Muscle layer of colon (tissue), 2 donors: ENCODE results near the gene TMEM176A.
"Not testable (repeated sequence)": the region's sequence is repeated elsewhere in the genome, so short reads cannot be mapped to it uniquely, and the experiment has no call there.

ENCODE experiments used
- H3K27ac ChIP-seq: one replicate; pipeline ENCODE4 v1.7.0; 2013; ENCODE audit warnings: low read depth, mild to moderate bottlenecking, low read length, moderate library complexity
- H3K27me3 ChIP-seq, 2 donors: one replicate each; pipeline ENCODE4 v1.7.0; 2013; ENCODE audit warnings: low read length in 2 of 2, mild to moderate bottlenecking in 2 of 2; ENCODE audit not compliant: insufficient read depth in 2 of 2, control insufficient read depth in 1 of 2
- H3K36me3 ChIP-seq: one replicate; pipeline ENCODE4 v1.7.0; 2013; ENCODE audit warnings: mild to moderate bottlenecking, low read length; ENCODE audit not compliant: insufficient read depth
- H3K4me1 ChIP-seq: one replicate; pipeline ENCODE4 v1.7.0; 2013; ENCODE audit warnings: mild to moderate bottlenecking, low read length; ENCODE audit not compliant: insufficient read depth
- H3K4me3 ChIP-seq, 2 donors: one replicate each; pipeline ENCODE4 v1.7.0; 2013; ENCODE audit warnings: low read length in 2 of 2, low read depth in 1 of 2, mild to moderate bottlenecking in 1 of 2, moderate library complexity in 1 of 2
- H3K9ac ChIP-seq: one replicate; pipeline ENCODE4 v1.7.0; 2013; ENCODE audit warnings: low read length
- H3K9me3 ChIP-seq: one replicate; pipeline ENCODE4 v1.7.0; 2013; ENCODE audit warnings: mild to moderate bottlenecking, low read length
- donor health status: abdominal sarcoma.
- donor health status: Adenocarcinoma of cecum.

Gene TMEM176A

DNA sequence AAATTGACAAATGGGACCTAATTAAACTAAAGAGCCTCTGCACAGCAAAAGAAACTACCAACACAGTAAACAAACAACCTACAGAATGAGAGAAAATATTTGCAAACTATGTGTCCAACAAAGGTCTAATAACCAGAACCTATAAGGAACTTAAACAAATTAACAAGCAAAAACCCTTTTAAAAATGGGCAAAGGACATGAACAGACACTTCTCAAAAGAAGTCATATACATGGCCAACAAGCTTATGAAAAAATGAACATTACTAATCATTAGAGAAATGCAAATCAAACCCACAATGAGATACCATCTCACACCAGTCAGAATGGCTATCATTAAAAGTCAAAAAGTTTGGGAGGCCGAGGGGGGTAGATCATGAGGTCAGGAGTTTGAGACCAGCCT, 26.4 kb upstream of the TMEM176A start:
- H3K4me3 ChIP-seq, H3K4me1 ChIP-seq, H3K27ac ChIP-seq, H3K27me3 ChIP-seq, H3K9me3 ChIP-seq, H3K9ac ChIP-seq, H3K36me3 ChIP-seq: not testable (repeated sequence)

DNA sequence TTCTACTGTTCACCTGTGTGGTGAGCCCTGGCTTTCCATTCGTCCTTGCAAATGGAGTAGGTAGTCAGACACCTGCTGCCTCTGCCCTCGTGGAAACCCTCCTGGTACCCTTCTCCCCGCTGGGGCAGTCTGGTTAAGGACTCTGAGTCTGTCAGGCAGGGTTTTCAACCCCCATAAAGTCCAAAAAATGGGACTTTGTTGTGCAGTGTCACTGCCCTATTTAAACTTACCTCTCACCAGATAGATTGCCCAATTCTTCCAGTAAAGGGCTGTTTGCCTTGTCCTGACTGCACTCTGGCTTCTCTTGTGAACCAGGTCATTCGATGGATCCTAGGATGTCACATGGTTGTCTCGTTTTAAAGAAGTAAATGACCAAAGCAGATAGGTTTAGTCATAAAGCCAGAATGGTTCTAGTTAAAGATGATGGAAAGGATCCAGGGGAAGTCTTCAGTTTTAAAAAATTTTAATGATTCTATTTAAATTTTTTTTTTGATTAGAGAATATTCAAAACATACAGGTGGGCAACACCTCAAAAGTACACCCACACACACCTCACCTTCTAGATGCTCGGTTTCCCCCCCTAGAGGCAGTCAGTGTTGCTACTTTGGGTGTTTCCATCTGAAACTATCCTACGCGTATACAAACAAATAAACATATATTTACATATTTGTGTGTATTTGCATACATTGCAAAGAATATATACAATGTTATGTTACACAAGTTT, 22.4 kb upstream of the TMEM176A start:
- Histone ChIP-seq H3K27ac (no peak overlapping the region), H3K9ac (no peak overlapping the region), H3K36me3 (no peaks in the 10 kb centered on the region), H3K9me3 (no peaks in the 10 kb centered on the region), H3K27me3 (no peaks in the 10 kb centered on the region), H3K4me1 (peaks cover 24% of the 10 kb centered on the region), H3K4me3 (no peak overlapping the region)

DNA sequence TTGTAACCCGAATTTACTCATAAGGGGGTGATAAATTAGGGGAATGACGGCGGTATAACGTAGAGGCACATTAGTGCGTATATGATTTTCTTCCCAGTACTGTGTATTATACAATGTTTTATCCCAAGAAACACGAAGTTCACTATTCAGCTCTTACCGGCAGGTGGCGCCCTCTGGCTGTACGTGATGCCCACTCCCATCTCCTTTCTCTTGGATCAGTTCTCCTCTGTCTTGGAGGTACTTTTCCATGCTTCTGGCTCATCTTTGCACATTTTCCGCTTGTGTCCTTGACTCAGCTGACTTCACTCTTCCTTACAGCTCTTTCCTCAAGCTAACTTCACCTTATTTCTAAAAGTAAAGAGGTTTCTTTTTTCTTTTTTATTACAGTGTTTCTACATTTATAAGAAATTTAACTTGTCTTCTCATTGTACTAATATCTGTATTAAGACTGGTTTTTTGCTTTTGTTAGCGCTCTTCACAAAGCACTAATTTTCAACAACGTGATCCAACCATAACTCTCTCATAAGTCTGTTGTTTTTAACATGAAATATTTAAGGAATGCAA, 21.7 kb upstream of the TMEM176A start:
- peaks cover 24% of the 10 kb centered on the region for H3K4me1 ChIP-seq
- H3K9me3 ChIP-seq: no peaks in the 10 kb centered on the region
- no peak overlapping the region for H3K9ac ChIP-seq
- H3K27me3 ChIP-seq: no peaks in the 10 kb centered on the region
- H3K4me3 ChIP-seq: no peak overlapping the region
- H3K27ac ChIP-seq: no peak overlapping the region
- no peaks in the 10 kb centered on the region for H3K36me3 ChIP-seq

DNA sequence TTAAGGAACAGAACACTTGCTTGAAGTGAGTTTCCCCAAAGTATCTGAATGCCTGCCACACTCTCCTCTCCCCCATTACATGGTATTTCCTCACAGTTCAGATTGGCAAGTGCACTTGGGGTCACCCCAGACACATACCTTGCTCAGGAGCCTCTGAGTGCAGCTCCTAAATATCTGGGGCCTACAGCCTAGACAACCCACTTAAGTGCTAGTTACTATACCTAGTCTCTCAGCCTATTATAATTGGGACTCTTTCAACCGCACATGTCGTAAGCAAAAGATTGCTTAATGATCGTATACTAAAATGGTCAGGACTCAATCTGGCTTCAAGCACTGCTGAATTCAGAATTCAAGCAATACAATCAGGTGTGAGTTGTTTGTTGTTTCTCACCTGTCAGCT, 20.3 kb upstream of the TMEM176A start:
- Histone ChIP-seq H3K4me3 (no peak overlapping the region), H3K27me3 (no peaks in the 10 kb centered on the region), H3K27ac (no peak overlapping the region)

DNA sequence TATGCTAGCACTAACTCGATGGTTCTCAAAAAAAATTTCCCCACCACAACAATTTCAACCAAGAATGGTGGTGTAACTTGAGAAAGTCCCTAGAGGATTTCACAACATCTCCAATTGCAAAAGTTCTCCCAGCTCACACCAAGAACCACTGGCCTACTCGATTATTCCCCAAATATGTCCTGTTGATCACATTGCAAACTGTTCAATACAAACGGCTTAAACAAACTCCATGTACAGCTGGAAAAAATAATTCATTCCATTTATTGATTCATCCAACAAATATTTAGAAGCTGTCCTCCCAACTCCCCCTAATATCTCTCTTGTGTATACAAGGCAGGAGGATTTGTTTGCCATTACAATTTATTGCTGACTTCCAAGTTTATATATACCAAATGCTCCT, 19.5 kb upstream of the TMEM176A start:
- no peak overlapping the region for H3K9ac ChIP-seq
- H3K27ac ChIP-seq: no peak overlapping the region
- no peaks in the 10 kb centered on the region for H3K27me3 ChIP-seq
- no peaks in the 10 kb centered on the region for H3K9me3 ChIP-seq
- H3K4me3 ChIP-seq: no peak overlapping the region
- no peaks in the 10 kb centered on the region for H3K36me3 ChIP-seq
- peaks cover 33% of the 10 kb centered on the region for H3K4me1 ChIP-seq

More for the DNA sequence above, 20.3 kb upstream of the TMEM176A start:
- Histone ChIP-seq H3K4me1 (peaks cover 33% of the 10 kb centered on the region), H3K9me3 (no peaks in the 10 kb centered on the region), H3K9ac (no peak overlapping the region), H3K36me3 (no peaks in the 10 kb centered on the region)

DNA sequence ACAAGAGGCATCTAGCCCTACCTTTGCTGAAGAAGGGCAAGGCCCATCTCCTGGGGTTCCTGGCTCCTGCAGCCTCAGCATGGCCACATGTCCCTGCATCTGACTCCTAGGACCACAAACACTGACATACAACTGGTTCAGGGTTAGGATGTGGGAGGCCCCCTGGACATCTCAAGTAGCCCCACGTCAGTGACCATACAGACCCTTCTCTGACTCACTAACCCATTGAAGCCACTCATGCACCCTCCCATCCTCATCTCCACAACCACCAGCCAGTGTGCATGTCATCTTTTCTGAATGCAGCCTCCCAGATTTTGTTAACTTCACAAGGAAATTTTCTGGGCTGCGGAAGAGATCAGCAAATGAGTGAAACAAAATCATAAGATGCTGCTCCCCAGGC, 18.6 kb upstream of the TMEM176A start:
- Histone ChIP-seq H3K4me1 (peaks cover 33% of the 10 kb centered on the region), H3K27ac (no peak overlapping the region), H3K27me3 (no peaks in the 10 kb centered on the region), H3K36me3 (no peaks in the 10 kb centered on the region), H3K9me3 (no peaks in the 10 kb centered on the region), H3K9ac (no peak overlapping the region), H3K4me3 (no peak overlapping the region)

DNA sequence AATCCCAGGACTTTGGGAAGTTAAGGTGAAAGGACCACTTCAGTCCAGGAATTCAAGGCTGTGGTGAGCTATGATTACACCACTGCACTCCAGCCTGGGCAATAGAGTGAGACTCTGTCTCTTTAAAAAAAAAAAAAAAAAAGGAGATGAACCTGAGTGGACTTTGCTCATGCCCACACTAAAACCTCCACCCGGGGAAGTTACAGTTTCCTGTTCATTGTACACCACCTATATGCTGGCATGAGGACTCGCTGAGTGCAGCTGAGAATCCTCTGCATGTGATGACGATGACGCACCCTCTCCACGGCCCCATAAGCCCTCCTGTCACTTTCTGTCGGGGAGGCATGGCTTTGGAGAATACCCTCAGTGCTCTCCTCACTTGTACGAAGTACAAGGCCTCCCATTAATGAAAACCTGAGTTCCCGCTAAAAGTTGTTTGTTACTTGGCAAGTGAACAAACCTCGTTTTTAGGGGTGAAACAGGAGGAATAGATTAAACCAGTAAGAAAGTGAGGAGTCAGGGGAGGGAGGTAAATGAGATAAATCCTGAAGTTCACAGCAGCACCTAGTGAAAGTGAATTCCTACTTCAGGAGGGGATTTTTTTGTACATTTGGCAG, 16.3 kb upstream of the TMEM176A start:
- no peak overlapping the region for H3K9ac ChIP-seq
- no peaks in the 10 kb centered on the region for H3K9me3 ChIP-seq
- no peaks in the 10 kb centered on the region for H3K27me3 ChIP-seq
- H3K27ac ChIP-seq: peak overlapping the region; percentile 57
- H3K4me3 ChIP-seq: no peak overlapping the region
- peaks cover 49% of the 10 kb centered on the region for H3K4me1 ChIP-seq
- H3K36me3 ChIP-seq: no peaks in the 10 kb centered on the region

DNA sequence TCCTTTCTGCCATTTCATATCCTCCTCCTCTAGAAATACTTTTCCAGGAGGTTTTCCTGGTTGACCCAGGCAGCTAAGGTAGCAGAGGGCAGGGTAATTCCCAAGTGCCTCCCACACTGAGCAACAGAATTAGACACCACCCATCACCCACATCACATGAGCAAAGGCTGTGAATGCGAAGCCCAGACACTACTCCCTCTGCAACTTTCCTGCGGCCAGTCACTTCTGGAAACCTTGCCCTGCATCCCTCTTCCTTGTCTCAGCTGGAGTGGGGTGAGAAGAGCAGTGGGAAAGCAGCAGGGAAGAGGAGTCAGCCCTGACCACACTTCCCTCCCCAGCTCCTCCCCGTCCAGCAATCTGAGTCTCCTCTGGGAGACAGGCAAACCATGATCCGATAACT, 15.6 kb upstream of the TMEM176A start:
- Histone ChIP-seq H3K27ac (no peak overlapping the region), H3K9me3 (no peaks in the 10 kb centered on the region), H3K4me1 (peaks cover 49% of the 10 kb centered on the region), H3K36me3 (no peaks in the 10 kb centered on the region), H3K9ac (no peak overlapping the region), H3K4me3 (no peak overlapping the region), H3K27me3 (no peaks in the 10 kb centered on the region)

DNA sequence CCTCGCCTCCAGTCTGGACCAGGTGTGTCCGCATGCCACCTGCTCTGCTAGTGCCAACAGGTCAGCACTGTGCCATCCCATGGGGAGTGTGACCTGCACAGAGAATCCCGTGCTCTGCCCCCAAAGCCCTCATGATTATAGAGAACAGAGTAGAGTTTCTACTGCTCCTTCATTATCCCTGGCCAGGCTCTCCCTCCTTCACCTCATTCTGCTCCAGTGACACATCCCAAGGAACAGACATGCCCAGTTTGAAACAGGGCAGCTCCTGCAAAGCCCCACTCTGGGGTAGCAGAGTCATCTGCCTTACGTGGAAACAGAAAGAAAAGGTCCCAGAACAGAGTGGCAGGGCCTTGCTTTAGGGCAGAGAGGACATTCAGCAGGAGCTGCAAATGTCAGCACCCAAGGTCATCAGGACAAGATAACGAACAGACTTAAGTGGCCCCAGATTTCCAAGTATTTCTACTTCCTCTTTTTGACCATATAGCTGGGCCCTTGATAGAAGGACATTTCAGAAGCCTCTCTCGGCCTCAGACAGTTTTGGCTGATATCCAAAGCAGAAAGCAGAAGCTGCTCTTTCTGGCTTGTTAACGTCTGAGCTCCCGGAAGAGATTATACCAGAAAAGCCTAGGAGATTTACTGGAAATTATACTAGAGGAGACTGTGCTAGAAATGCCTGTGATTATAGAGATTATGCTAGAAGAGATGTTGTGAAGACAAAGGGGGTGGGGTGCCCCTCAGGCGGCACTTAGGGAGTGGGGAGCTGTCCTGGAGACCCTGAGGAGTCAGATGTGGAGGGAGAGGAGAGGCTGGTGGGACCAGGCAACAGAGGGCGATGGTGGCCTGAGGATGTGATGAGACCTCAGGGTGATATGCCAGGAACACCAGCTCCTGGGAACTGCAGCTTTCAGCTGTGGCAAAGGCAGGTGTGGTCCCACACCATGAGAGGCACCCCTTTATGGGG, 13.0 kb upstream of the TMEM176A start:
- Histone ChIP-seq H3K27ac (peak overlapping the region; percentile 50), H3K27me3 (no peaks in the 10 kb centered on the region), H3K4me3 (no peak overlapping the region), H3K9ac (peak overlapping the region; percentile 7), H3K36me3 (no peaks in the 10 kb centered on the region), H3K9me3 (no peaks in the 10 kb centered on the region), H3K4me1 (peaks cover 31% of the 10 kb centered on the region)

DNA sequence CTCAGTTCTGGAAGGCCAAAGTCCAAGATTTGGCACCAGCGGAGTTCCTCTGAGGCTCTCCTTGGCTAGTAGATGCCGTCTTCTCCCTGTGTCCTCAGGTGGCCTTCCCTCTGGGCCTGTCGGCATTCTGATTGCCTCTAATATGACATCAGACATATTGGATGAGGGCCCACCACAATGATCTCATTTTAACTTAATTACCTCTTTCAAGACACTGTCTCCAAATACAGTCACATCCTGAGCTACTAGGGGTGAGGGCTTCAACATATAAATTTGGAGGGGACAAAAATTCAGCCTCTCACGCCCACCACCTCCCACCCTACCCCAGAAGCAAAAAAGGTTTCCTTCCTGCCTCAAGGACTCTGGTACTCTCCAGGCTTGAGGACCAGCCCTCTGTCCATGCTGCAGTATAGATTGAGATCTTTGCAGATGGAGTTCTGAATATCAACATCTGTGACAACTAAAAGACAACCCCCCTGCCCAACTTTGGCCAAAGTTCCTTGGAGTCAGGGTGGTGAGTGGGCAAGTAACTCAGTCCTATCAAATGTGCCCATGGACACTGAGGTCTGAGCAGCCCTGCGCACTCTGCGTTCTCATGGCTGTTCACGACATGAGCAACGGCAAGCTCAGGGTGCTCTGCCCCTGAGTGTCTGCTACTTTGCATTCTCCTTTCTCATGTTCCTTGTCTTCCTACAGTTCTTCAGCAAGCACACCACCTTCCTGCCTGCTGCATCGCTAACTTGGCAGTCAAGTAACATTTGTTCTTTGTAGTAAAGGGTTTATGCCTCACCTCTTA, 11.9 kb upstream of the TMEM176A start:
- no peaks in the 10 kb centered on the region for H3K9me3 ChIP-seq
- H3K27ac ChIP-seq: no peak overlapping the region
- H3K4me1 ChIP-seq: peaks cover 31% of the 10 kb centered on the region
- H3K36me3 ChIP-seq: peaks cover 4% of the 10 kb centered on the region
- H3K9ac ChIP-seq: no peak overlapping the region
- H3K27me3 ChIP-seq: no peaks in the 10 kb centered on the region
- H3K4me3 ChIP-seq: no peak overlapping the region
